SK-N-SH (cell line): Measurements from ENCODE around the gene PYY. TPM values are rescaled to one million over a fixed set of nuclear protein-coding genes. Genes with fewer than 3 reads are reported as not detected.

Experiments used
- CTCF ChIA-PET: fragments of 300-600, 350-600 bp; formaldehyde crosslinking; extraction: SDS; loops from one replicate; lab custom pipeline; 2021; lab: Yijun Ruan, JAX
- POLR2A ChIA-PET: fragments of 350-600 bp; sonication (Branson Sonifier 250); formaldehyde crosslinking; extraction: SDS; loops from one replicate; lab custom pipeline; 2020; ENCODE audit warnings: antibody characterized with exemption, inconsistent platforms; lab: Yijun Ruan, JAX
- DNase-seq: peaks from one replicate; pipeline ENCODE4 v3.0.0; 2012
- H2AFZ ChIP-seq: fragments of 200-600 bp; sonication (generic); 2 replicates; pipeline ENCODE4 v1.8.1; 2016; ENCODE audit warnings: antibody characterized with exemption, mild to moderate bottlenecking, low read depth
- H3F3A ChIP-seq: fragments of 200-600 bp; sonication (generic); replicated peaks from 2 replicates; pipeline ENCODE3; 2016; ENCODE audit warnings: antibody characterized with exemption, mild to moderate bottlenecking; ENCODE audit not compliant: insufficient read depth
- H3K27ac ChIP-seq, 2 experiments: fragments of 200-500 bp in 1 of 2; fragments of 200-600 bp in 1 of 2; sonication (Bioruptor generic) in 1 of 2; sonication (generic), shearing (Covaris generic) in 1 of 2; 2 replicates each; pipeline versions ENCODE4 v1.5.1 to v1.6.1; 2014 to 2016; ENCODE audit warnings: low read depth in 2 of 2, inconsistent platforms in 1 of 2, low read length in 1 of 2, mild to moderate bottlenecking in 1 of 2, mixed read lengths in 1 of 2
- H3K27me3 ChIP-seq: fragments of 200-600 bp; sonication (generic), shearing (Covaris generic); 2 replicates; pipeline ENCODE4 v1.6.1; 2016; ENCODE audit warnings: mixed run types; ENCODE audit not compliant: insufficient read depth
- H3K36me3 ChIP-seq, 2 experiments: fragments of 200-500 bp in 1 of 2; fragments of 200-600 bp in 1 of 2; sonication (Bioruptor generic) in 1 of 2; sonication (generic) in 1 of 2; replicated peaks in 1 of 2; 2 replicates each; pipeline versions ENCODE3 to v1.5.1; 2014 to 2016; ENCODE audit warnings: low read length in 1 of 2, mild to moderate bottlenecking in 1 of 2; ENCODE audit not compliant: insufficient read depth in 2 of 2, control insufficient read depth in 1 of 2
- H3K4me1 ChIP-seq, 2 experiments: fragments of 200-500 bp in 1 of 2; fragments of 200-600 bp in 1 of 2; sonication (Bioruptor generic) in 1 of 2; sonication (generic), shearing (Covaris generic) in 1 of 2; 2 replicates each; pipeline versions ENCODE4 v1.5.1 to v1.6.1; 2014 to 2016; ENCODE audit warnings: low read depth in 1 of 2, low read length in 1 of 2, mixed run types in 1 of 2; ENCODE audit not compliant: insufficient read depth in 2 of 2, control insufficient read depth in 1 of 2
- H3K4me2 ChIP-seq: fragments of 200-600 bp; sonication (generic), shearing (Covaris generic); 2 replicates; pipeline ENCODE4 v1.6.1; 2017; ENCODE audit warnings: mixed run types
- H3K4me3 ChIP-seq, 2 experiments: fragments of 200-500 bp in 1 of 2; fragments of 200-600 bp in 1 of 2; sonication (Bioruptor generic) in 1 of 2; sonication (generic), shearing (Covaris generic) in 1 of 2; 2 replicates each; pipeline versions ENCODE4 v1.5.1 to v1.8.1; 2014 to 2016; ENCODE audit warnings: low read depth in 2 of 2, inconsistent platforms in 1 of 2, low read length in 1 of 2, mild to moderate bottlenecking in 1 of 2, mixed read lengths in 1 of 2, moderate library complexity in 1 of 2
- H3K79me2 ChIP-seq: fragments of 200-600 bp; sonication (generic); 2 replicates; pipeline ENCODE4 v1.8.1; 2017; ENCODE audit warnings: mild to moderate bottlenecking; ENCODE audit not compliant: insufficient read depth
- H3K9ac ChIP-seq: fragments of 200-600 bp; sonication (generic); 2 replicates; pipeline ENCODE4 v1.6.1; 2017; ENCODE audit warnings: mixed run types
- H3K9me2 ChIP-seq: fragments of 200-600 bp; sonication (generic); 2 replicates; pipeline ENCODE4 v1.6.1; 2017; ENCODE audit warnings: mixed run types
- H3K9me3 ChIP-seq: fragments of 200-600 bp; sonication (generic); 2 replicates; pipeline ENCODE4 v1.6.1; 2017; ENCODE audit warnings: mixed run types, mild to moderate bottlenecking, moderate library complexity
- H4K20me1 ChIP-seq: fragments of 200-600 bp; sonication (generic); 2 replicates; pipeline ENCODE4 v1.6.1; 2017; ENCODE audit warnings: mild to moderate bottlenecking, mixed run types; ENCODE audit not compliant: insufficient read depth
- EP300 ChIP-seq, 2 experiments: IDR thresholded peaks; 2 replicates each; pipeline versions ENCODE4 v1.4.0 to v1.6.1; 2012; ENCODE audit warnings: borderline replicate concordance in 1 of 2, low read depth in 1 of 2, low read length in 1 of 2
- FOXJ3 ChIP-seq: sonication (generic); formaldehyde crosslinking; IDR thresholded peaks from 2 replicates; pipeline ENCODE4 v1.5.1; 2020; ENCODE audit warnings: mild to moderate bottlenecking, missing genetic modification reagents
- GATA2 ChIP-seq: sonication (generic); formaldehyde crosslinking; IDR thresholded peaks from 2 replicates; pipeline ENCODE4 v1.5.0; 2020; ENCODE audit warnings: mild to moderate bottlenecking, missing genetic modification reagents
- JUND ChIP-seq: IDR thresholded peaks from 2 replicates; pipeline ENCODE4 v1.4.0; 2012
- MEF2A ChIP-seq: IDR thresholded peaks from 2 replicates; pipeline ENCODE4 v1.4.0; 2012; ENCODE audit warnings: low read depth, borderline replicate concordance
- NFIC ChIP-seq: IDR thresholded peaks from 2 replicates; pipeline ENCODE4 v1.4.0; 2012; ENCODE audit warnings: borderline replicate concordance
- RAD21 ChIP-seq: IDR thresholded peaks from 2 replicates; pipeline ENCODE4 v1.6.1; 2012; ENCODE audit warnings: mild to moderate bottlenecking, low read length
- REST ChIP-seq: IDR thresholded peaks from 2 replicates; pipeline ENCODE4 v1.6.1; 2012; ENCODE audit warnings: mild to moderate bottlenecking, low read depth, low read length, moderate library complexity
- RXRA ChIP-seq: IDR thresholded peaks from 2 replicates; pipeline ENCODE4 v1.4.0; 2012; ENCODE audit warnings: low read depth, mild to moderate bottlenecking, borderline replicate concordance
- TAF1 ChIP-seq: IDR thresholded peaks from 2 replicates; pipeline ENCODE4 v1.6.1; 2012; ENCODE audit warnings: low read depth, mild to moderate bottlenecking, low read length, moderate library complexity, borderline replicate concordance
- USF1 ChIP-seq: IDR thresholded peaks from 2 replicates; pipeline ENCODE4 v1.4.0; 2012; ENCODE audit warnings: low read depth, borderline replicate concordance
- WGBS: methylation state at CpG from one replicate; pipeline ENCODE4 v1.1.6; 2017; ENCODE audit warnings: low lambda C conversion rate; 5-methylcytosine and 5-hydroxymethylcytosine counted together
- polyA plus RNA-seq, 3 experiments: library from polyadenylated mRNA; depleted of rRNA; stranded (reverse); fragments of >200 nt; gene quantifications; 2 replicates each; pipeline ENCODE4 v1.2.3, GENCODE V29; 2012
- TF ChIP-seq, protein P1 (sequence below): fragments of 150-350 bp; IDR thresholded peaks from 2 replicates; pipeline ENCODE4 v1.6.1; 2016; ENCODE audit warnings: mild to moderate bottlenecking, low read depth, low read length
- TF ChIP-seq, protein P2 (sequence below): IDR thresholded peaks from 2 replicates; pipeline ENCODE4 v1.4.0; 2012; ENCODE audit warnings: low read depth, borderline replicate concordance

The PYY gene
- polyA plus RNA-seq, 1 of the 3 experiments (the other 2 are of a cell fraction), result 0.21 TPM

DNA sequence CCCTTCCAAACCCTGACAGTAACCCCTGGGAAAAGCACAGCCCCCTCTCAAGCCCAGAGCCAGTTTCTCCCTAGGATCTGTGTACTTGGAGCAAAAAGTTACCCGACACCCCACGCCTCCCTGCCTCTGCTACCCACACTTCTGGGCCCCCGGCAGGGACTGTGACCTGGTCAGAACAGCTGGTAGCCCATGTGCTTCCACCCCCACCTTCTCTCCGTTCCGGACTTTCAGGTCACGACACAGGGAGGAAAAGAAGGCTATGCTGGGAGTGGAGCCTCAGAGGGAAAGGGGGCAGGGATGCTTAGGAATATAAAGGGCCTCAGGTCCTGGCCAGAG lies 17.8 kb downstream of the PYY start:
- ChIA-PET POLR2A (interaction anchor here (1.0 kb wide), 1 partner anchor 10 kb away, joined by 3 read pairs; no protein-coding TSS in a partner anchor), CTCF (interaction anchor here (0.7 to 18.2 kb wide), 6 partner anchors 9 to 474 kb away, joined by 3 to 638 read pairs (median 42); partner anchors contain the start of genes MPP2, NAGS and TMEM101)
- no peaks in the 10 kb centered on the region for H3K27me3 ChIP-seq
- no peak for DNase-seq
- H3K9ac ChIP-seq, result no peak overlapping the region
- no peak overlapping the region for H2AFZ ChIP-seq
- H3K36me3 ChIP-seq, result no peaks in the 10 kb centered on the region
- no peak overlapping the region for H3K4me2 ChIP-seq
- no peak for TF ChIP-seq NFIC
- TF ChIP-seq, protein P1, sequence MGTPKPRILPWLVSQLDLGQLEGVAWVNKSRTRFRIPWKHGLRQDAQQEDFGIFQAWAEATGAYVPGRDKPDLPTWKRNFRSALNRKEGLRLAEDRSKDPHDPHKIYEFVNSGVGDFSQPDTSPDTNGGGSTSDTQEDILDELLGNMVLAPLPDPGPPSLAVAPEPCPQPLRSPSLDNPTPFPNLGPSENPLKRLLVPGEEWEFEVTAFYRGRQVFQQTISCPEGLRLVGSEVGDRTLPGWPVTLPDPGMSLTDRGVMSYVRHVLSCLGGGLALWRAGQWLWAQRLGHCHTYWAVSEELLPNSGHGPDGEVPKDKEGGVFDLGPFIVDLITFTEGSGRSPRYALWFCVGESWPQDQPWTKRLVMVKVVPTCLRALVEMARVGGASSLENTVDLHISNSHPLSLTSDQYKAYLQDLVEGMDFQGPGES, result no peak
- no peak for TF ChIP-seq RAD21
- TF ChIP-seq JUND, result no peak
- TF ChIP-seq, protein P2, sequence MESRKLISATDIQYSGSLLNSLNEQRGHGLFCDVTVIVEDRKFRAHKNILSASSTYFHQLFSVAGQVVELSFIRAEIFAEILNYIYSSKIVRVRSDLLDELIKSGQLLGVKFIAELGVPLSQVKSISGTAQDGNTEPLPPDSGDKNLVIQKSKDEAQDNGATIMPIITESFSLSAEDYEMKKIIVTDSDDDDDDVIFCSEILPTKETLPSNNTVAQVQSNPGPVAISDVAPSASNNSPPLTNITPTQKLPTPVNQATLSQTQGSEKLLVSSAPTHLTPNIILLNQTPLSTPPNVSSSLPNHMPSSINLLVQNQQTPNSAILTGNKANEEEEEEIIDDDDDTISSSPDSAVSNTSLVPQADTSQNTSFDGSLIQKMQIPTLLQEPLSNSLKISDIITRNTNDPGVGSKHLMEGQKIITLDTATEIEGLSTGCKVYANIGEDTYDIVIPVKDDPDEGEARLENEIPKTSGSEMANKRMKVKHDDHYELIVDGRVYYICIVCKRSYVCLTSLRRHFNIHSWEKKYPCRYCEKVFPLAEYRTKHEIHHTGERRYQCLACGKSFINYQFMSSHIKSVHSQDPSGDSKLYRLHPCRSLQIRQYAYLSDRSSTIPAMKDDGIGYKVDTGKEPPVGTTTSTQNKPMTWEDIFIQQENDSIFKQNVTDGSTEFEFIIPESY, result no peak
- TF ChIP-seq RXRA, result no peak
- no peak for TF ChIP-seq TAF1
- TF ChIP-seq USF1, result no peak
- H3F3A ChIP-seq, result no peaks in the 10 kb centered on the region
- no peaks in the 10 kb centered on the region for H3K79me2 ChIP-seq
- H3K9me2 ChIP-seq, result no peaks in the 10 kb centered on the region
- no peak overlapping the region for H3K4me3 ChIP-seq
- WGBS, result 98% methylated on average over 6 of the region's 6 CpGs
- peaks cover 0 to 7% of the 10 kb centered on the region in 2 experiments; a peak in 1 of 4 replicates for H3K4me1 ChIP-seq
- no peaks in the 10 kb centered on the region for H3K9me3 ChIP-seq
- no peak overlapping the region for H3K27ac ChIP-seq
- H4K20me1 ChIP-seq, result no peaks in the 10 kb centered on the region

DNA sequence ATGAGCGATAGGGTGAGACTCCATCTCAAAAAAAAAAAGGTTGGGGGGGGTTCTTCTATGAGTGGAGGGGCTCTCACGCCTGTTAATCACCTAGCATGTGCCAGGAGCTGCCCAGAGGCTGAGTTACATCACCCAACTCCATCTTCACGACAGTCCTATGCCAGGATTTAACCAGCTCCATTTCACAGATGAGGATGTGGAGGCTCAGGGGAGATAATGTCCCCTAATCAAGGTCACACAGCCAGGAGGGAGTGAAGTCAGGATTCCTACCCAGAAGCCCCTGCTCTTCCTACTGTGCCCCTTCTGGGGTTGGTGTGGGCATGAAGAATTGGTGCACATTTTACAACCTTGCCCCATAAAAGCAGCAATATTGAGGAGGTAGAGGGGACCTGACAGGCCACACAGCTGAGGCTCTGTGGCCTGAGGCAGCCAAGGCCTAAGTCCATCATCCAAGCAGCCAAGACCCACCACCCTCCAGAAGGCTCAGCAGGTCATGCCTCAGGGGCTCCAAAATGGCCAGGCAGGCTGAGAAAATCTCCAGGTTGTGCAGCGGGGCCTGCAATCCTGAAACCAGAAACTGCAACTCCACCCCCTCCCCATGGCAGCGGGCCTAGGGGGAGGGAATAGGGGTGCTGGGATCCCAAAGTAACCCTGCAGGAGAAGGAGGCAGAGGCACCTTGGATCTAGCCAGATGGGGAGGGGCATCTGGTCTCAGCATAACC lies 18.4 kb downstream of the PYY start:
- WGBS, result 81% methylated on average over 5 of the region's 5 CpGs
- Histone ChIP-seq H3K79me2 (no peaks in the 10 kb centered on the region), H3K9me3 (no peaks in the 10 kb centered on the region), H3K4me1 (peaks cover 0 to 4% of the 10 kb centered on the region in 2 experiments; a peak in 1 of 4 replicates), H3K36me3 (no peaks in the 10 kb centered on the region), H3K4me3 (no peak overlapping the region), H3K27me3 (no peaks in the 10 kb centered on the region), H3K27ac (no peak overlapping the region), H2AFZ (no peak overlapping the region), H4K20me1 (no peaks in the 10 kb centered on the region), H3F3A (no peaks in the 10 kb centered on the region), H3K9me2 (no peaks in the 10 kb centered on the region), H3K9ac (no peak overlapping the region), H3K4me2 (no peak overlapping the region)
- ChIA-PET CTCF (interaction anchor here (0.7 to 18.2 kb wide), 5 partner anchors 25 to 474 kb away, joined by 3 to 638 read pairs (median 4); partner anchors contain the start of genes MPP2, NAGS and TMEM101), POLR2A (no interaction called here)
- DNase-seq, result no peak
- TF ChIP-seq, protein P1, result no peak
- TF ChIP-seq FOXJ3 (CRISPR knock-in tag) (no peak), GATA2 (CRISPR knock-in tag) (no peak), EP300 (IDR thresholded peaks at IDR 0.05; ENCODE audit: borderline replicate concordance in 1 of 2, low read depth in 1 of 2, low read length in 1 of 2) (no peak), MEF2A (no peak), USF1 (no peak), RAD21 (no peak), REST (no peak)
